Endothelial cell of umbilical vein (primary cell): Measurements from ENCODE around the gene CPD.

Source experiments
- EZH2 ChIP-seq: IDR thresholded peaks from 2 replicates; pipeline ENCODE4 v1.6.1; 2012; ENCODE audit warnings: borderline replicate concordance, low read depth, mild to moderate bottlenecking, moderate library complexity, low read length, inconsistent platforms; ENCODE audit not compliant: severe bottlenecking
- FOS ChIP-seq: IDR thresholded peaks from 2 replicates; pipeline ENCODE4 v1.6.1; 2011; ENCODE audit warnings: mild to moderate bottlenecking, low read length, moderate library complexity, borderline replicate concordance; ENCODE audit not compliant: insufficient read depth
- GATA2 ChIP-seq: IDR thresholded peaks from 2 replicates; pipeline ENCODE4 v1.7.0; 2011; ENCODE audit warnings: low read depth, mild to moderate bottlenecking, moderate library complexity, mixed read lengths, low read length; ENCODE audit not compliant: insufficient read length, insufficient read depth
- JUN ChIP-seq: IDR thresholded peaks from 2 replicates; pipeline ENCODE4 v1.6.1; 2011; ENCODE audit warnings: borderline replicate concordance, low read depth; ENCODE audit not compliant: insufficient read length, insufficient read depth
- MYC ChIP-seq: IDR thresholded peaks from one replicate; pipeline ENCODE4 v1.6.1; 2011; ENCODE audit warnings: mild to moderate bottlenecking, low read depth, low read length
- POLR2A ChIP-seq: IDR thresholded peaks from 2 replicates; pipeline ENCODE4 v1.6.1; 2012; ENCODE audit warnings: low read depth, mild to moderate bottlenecking, control low read depth, low read length
- POLR2AphosphoS5 ChIP-seq: IDR thresholded peaks from 2 replicates; pipeline ENCODE4 v1.6.1; 2012; ENCODE audit warnings: low read depth, mild to moderate bottlenecking, control low read depth, low read length, moderate library complexity; ENCODE audit not compliant: insufficient read depth
- TF ChIP-seq, protein P1 (sequence below), 2 donors: IDR thresholded peaks; 1 replicate in 1 of 2; 2 replicates in 1 of 2; pipeline ENCODE4 v1.5.1; 2011; ENCODE audit warnings: low read length in 2 of 2, mild to moderate bottlenecking in 2 of 2, moderate library complexity in 2 of 2, control low read depth in 1 of 2, inconsistent platforms in 1 of 2, low read depth in 1 of 2; ENCODE audit not compliant: insufficient read depth in 1 of 2; ENCODE audit errors: extremely low read depth in 1 of 2
- TF ChIP-seq, protein P2 (sequence below): IDR thresholded peaks from 2 replicates; pipeline ENCODE4 v1.6.1; 2011; ENCODE audit not compliant: insufficient read depth, insufficient read length

DNA sequence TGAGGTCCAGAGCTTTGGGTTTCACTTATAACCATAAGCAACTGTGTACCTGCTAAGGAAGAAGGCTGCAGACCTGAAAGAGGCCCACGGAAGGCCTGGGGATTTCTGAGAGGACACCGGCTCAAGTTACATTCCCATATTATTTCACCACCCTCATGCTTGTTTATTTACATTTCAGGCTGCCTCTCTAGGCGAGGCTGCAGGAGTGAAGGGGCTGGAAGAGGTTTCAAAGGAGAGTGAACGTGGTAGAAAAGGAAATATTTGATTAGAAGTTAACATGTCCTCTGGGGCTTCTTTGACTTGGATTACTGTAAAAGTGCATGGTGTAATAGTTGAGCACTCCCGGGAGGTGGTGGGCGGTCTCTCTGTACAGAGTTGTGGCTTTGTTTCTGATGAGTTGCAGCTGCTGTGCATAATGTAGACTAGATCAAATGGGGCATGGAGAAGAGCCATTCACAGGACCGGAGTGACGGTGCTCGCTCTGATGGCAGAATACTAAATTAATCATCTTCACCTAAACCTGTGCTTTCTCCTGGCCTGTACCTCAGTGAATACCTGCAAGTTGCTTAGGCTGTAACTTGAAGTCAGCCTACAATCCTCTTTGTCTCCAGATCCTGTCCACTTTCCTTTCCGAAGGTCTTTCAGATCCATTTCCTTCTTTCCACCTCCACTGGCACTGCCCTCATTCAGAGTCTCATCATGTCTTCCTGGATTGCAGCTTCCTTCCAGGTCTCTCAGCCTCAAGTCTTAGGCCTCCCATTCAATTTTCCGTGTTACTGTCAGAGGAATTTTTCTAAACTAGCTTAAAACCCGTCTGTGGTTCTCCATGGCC lies 1.9 kb upstream of the CPD start:
- TF ChIP-seq, protein P1, sequence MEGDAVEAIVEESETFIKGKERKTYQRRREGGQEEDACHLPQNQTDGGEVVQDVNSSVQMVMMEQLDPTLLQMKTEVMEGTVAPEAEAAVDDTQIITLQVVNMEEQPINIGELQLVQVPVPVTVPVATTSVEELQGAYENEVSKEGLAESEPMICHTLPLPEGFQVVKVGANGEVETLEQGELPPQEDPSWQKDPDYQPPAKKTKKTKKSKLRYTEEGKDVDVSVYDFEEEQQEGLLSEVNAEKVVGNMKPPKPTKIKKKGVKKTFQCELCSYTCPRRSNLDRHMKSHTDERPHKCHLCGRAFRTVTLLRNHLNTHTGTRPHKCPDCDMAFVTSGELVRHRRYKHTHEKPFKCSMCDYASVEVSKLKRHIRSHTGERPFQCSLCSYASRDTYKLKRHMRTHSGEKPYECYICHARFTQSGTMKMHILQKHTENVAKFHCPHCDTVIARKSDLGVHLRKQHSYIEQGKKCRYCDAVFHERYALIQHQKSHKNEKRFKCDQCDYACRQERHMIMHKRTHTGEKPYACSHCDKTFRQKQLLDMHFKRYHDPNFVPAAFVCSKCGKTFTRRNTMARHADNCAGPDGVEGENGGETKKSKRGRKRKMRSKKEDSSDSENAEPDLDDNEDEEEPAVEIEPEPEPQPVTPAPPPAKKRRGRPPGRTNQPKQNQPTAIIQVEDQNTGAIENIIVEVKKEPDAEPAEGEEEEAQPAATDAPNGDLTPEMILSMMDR (IDR thresholded peaks at IDR 0.05; ENCODE audit: extremely low read depth in 1 of 2, insufficient read depth in 1 of 2, low read depth in 1 of 2, low read length in 2 of 2): no peak
- TF ChIP-seq EZH2 (no peak), MYC (no peak), POLR2A (no peak), POLR2AphosphoS5 (no peak), JUN (no peak), FOS (no peak), GATA2 (no peak)
- TF ChIP-seq, protein P2, sequence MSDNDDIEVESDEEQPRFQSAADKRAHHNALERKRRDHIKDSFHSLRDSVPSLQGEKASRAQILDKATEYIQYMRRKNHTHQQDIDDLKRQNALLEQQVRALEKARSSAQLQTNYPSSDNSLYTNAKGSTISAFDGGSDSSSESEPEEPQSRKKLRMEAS: no peak
